CD8-positive, alpha-beta memory T cell (primary cell): Measurements from ENCODE around the gene ILRUN. TPM values are rescaled to one million over a fixed set of nuclear protein-coding genes. Genes with fewer than 3 reads are reported as not detected.
"Not testable (repeated sequence)": the region's sequence is repeated elsewhere in the genome, so short reads cannot be mapped to it uniquely, and the experiment has no call there.

ENCODE experiments used
- CTCF ChIA-PET: fragments of 350-600 bp; sonication (Branson Sonifier 250); formaldehyde crosslinking; loops from one replicate; lab custom pipeline; 2021; ENCODE audit warnings: antibody characterized with exemption; lab: Charles Lee
- POLR2A ChIA-PET: fragments of 350-600 bp; sonication (Branson Sonifier 250); formaldehyde crosslinking; loops from one replicate; lab custom pipeline; 2021; ENCODE audit warnings: antibody characterized with exemption; lab: Charles Lee
- DNase-seq, 5 donors: peaks; one replicate each; pipeline versions ENCODE4 v3.0.0 to v3.0.0-alpha.2; 2020 to 2022; ENCODE audit warnings: mixed read lengths in 1 of 5
- H3K27ac ChIP-seq: one replicate; pipeline ENCODE4 v1.7.0; 2013; ENCODE audit warnings: low read depth, mild to moderate bottlenecking, low read length, moderate library complexity
- H3K27me3 ChIP-seq: 2 replicates; pipeline ENCODE4 v1.7.0; 2013; ENCODE audit warnings: low read length, mild to moderate bottlenecking; ENCODE audit not compliant: insufficient read depth, poor library complexity, severe bottlenecking
- H3K36me3 ChIP-seq: 2 replicates; pipeline ENCODE4 v1.7.0; 2013; ENCODE audit warnings: mild to moderate bottlenecking, low read length, moderate library complexity; ENCODE audit not compliant: insufficient read depth
- H3K4me1 ChIP-seq: 2 replicates; pipeline ENCODE4 v1.7.0; 2013; ENCODE audit warnings: mild to moderate bottlenecking, low read length, moderate library complexity; ENCODE audit not compliant: insufficient read depth
- H3K4me3 ChIP-seq: 2 replicates; pipeline ENCODE4 v1.7.0; 2013; ENCODE audit warnings: mild to moderate bottlenecking, low read length
- H3K9me3 ChIP-seq: 2 replicates; pipeline ENCODE4 v1.7.0; 2013; ENCODE audit warnings: mild to moderate bottlenecking, low read length
- H3K27ac Mint-ChIP-seq, 8 donors: one replicate each; pipeline ENCODE4 v1.8.0; 2020 to 2021; ENCODE audit warnings: mixed read lengths in 8 of 8, mild to moderate bottlenecking in 6 of 8, inconsistent platforms in 3 of 8, moderate library complexity in 3 of 8
- H3K27me3 Mint-ChIP-seq, 2 donors: one replicate each; pipeline ENCODE4 v1.8.0; 2020 to 2021; ENCODE audit warnings: mixed read lengths in 2 of 2, mild to moderate bottlenecking in 1 of 2, moderate library complexity in 1 of 2
- H3K36me3 Mint-ChIP-seq, 3 donors: one replicate each; pipeline ENCODE4 v1.8.0; 2020 to 2021; ENCODE audit warnings: mixed read lengths in 3 of 3, inconsistent platforms in 1 of 3, mild to moderate bottlenecking in 1 of 3
- H3K4me1 Mint-ChIP-seq, 3 donors: one replicate each; pipeline ENCODE4 v1.8.0; 2020 to 2021; ENCODE audit warnings: mixed read lengths in 3 of 3, inconsistent platforms in 1 of 3, mild to moderate bottlenecking in 1 of 3
- H3K4me3 Mint-ChIP-seq, 7 donors: one replicate each; pipeline ENCODE4 v1.8.0; 2020 to 2021; ENCODE audit warnings: mixed read lengths in 7 of 7, mild to moderate bottlenecking in 6 of 7, moderate library complexity in 4 of 7, inconsistent platforms in 2 of 7
- H3K9me3 Mint-ChIP-seq, 5 donors: one replicate each; pipeline ENCODE4 v1.8.0; 2020 to 2022; ENCODE audit warnings: mixed read lengths in 5 of 5, mild to moderate bottlenecking in 3 of 5, moderate library complexity in 2 of 5, inconsistent platforms in 1 of 5
- polyA plus RNA-seq: library from polyadenylated mRNA; unstranded; fragments of 300-500 nt; fragmentation: Illumina TruSeq; gene quantifications from one replicate; pipeline ENCODE4 v1.2.3, GENCODE V29; 2021
- total RNA-seq, 2 experiments: library from RNA; stranded (reverse); gene quantifications; one replicate each; pipeline ENCODE4 v1.2.3, GENCODE V29; 2021

The ILRUN gene
- total RNA-seq (10 to 100 TPM; 53.3 to 61.9 TPM), polyA plus RNA-seq (18.8 TPM)

DNA sequence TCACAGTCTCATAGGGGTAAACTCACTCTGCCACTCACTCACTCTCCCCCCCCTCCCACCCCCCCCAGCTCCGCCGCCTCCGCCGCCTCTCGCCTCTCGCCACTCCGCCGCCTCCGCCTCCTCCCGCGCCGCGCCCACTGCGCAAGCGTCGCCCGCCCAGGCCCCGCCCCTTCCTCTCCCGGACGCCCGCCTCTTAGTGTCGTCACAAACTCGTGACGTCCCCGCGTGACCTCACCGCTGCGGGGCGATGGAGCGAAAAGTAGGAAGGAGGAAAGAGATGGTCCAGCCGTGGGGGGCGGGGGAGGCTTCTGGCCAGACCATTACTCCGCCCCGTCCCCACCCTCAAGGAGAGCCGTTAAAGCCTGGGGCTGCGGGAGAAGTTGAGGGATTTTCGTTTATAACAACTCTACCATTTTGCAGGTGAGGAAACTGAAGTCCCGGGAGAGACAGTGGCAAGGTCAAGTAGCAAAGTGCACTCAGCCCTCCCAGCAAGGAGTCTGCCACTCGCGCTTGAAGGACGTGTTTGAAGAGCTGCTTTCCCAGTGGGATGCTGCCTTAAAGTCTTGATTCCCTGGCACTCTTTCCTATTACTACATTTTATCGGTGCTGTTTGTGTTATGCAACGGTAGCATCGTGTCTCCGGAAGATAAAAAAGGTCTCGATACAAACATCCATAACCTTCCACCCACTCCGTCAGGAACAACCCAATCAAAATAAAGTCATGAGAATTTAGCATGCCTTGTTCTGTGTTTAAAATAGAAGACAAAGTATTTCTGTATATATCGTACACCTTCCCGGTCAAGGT is at the start of gene ILRUN:
Gene ILRUN (minus strand): TSS at position 29 of the 805 bp plus-strand sequence. CDS start 164 bp downstream, outside the sequence.
- peaks cover 0 to 14% (median 0%) of the 10 kb centered on the region in 3 donors for H3K36me3 Mint-ChIP-seq
- Histone ChIP-seq H3K9me3 (no peaks in the 10 kb centered on the region), H3K27ac (peak within 1 kb of the TSS; percentile 96), H3K36me3 (no peaks in the 10 kb centered on the region), H3K4me3 (peak within 1 kb of the TSS; percentile 99), H3K27me3 (no peaks in the 10 kb centered on the region), H3K4me1 (peaks cover 23% of the 10 kb centered on the region)
- peak within 1 kb of the TSS; percentile 95 to 100 (median 100) for H3K27ac Mint-ChIP-seq
- peaks cover 41 to 54% (median 53%) of the 10 kb centered on the region in 3 donors for H3K4me1 Mint-ChIP-seq
- ChIA-PET POLR2A (interaction anchor here (0.6 to 1.6 kb wide), 7 partner anchors 24 to 514 kb away, joined by 3 to 9 read pairs (median 4); no protein-coding TSS in a partner anchor), CTCF (interaction anchor here (0.9 to 1.5 kb wide), 3 partner anchors 10 to 40 kb away, joined by 3 to 8 read pairs (median 6); no protein-coding TSS in a partner anchor)
- H3K9me3 Mint-ChIP-seq, result no peaks in the 10 kb centered on the region
- peak within 1 kb of the TSS; percentile 94 to 100 (median 97) for H3K4me3 Mint-ChIP-seq
- DNase-seq, result peak; percentile 92 to 98 (median 95)
- H3K27me3 Mint-ChIP-seq, result no peaks in the 10 kb centered on the region

DNA sequence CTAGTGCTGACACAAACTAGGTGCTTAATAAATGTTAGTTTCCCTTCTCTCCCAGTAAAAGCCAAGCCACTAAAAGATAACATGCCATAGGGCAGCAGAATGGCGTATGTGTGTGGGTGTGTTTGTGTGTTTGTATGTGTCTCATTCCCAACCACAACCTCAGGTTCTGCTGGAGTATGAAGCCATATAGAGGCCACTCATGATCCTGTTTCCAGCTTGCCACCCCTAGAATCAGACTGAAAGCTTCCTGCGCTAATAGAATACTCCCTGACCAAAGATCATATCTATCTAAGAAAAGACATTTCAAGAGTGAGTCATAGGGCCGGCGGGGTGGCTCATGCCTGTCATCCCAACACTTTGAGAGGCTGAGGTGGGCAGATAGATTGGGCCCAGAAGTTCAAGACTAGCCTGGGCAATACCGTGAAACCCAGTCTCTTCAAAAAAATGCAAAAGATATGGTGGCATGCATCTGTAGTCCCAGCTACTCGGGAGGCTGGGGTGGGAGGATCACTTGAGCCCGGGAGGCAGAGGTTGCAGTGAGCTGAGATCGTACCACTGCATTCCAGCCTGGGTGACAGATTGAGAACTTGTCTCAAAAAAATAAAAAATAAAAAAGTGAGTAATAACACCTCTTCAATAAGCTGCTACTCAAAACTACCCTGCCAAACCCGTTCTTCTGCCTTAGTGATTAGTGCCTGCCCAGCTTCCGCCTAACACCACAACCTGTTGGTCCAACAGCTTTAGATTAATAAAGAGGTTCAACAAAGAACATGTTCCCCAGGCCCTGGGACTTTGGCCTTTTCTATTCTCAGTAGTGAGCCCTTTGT is 48.9 kb upstream of the ILRUN start:
- Mint-ChIP-seq H3K27ac (no peak overlapping the region), H3K36me3 (no peaks in the 10 kb centered on the region), H3K4me1 (no peaks in the 10 kb centered on the region), H3K9me3 (no peaks in the 10 kb centered on the region), H3K27me3 (no peaks in the 10 kb centered on the region), H3K4me3 (no peak overlapping the region)
- H3K4me3 ChIP-seq, result no peak overlapping the region
- ChIA-PET POLR2A (no interaction called here), CTCF (interaction anchor here (1.3 to 1.7 kb wide), 2 partner anchors 8 to 58 kb away, joined by 3 to 4 read pairs; no protein-coding TSS in a partner anchor)
- H3K27me3 ChIP-seq, result no peaks in the 10 kb centered on the region
- H3K9me3 ChIP-seq, result no peaks in the 10 kb centered on the region
- no peaks in the 10 kb centered on the region for H3K36me3 ChIP-seq
- no peaks in the 10 kb centered on the region for H3K4me1 ChIP-seq
- no peak overlapping the region for H3K27ac ChIP-seq
- DNase-seq, result no peak

DNA sequence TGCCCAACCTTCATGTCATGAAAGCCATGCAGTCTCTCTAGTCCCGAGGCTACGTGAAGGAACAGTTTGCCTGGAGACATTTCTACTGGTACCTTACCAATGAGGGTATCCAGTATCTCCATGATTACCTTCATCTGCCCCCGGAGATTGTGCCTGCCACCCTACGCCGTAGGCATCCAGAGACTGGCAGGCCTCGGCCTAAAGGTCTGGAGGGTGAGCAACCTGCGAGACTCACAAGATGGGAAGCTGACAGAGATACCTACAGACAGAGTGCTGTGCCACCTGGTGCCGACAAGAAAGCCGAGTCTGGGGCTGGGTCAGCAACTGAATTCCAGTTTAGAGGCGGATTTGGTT is 47.7 kb upstream of the ILRUN start:
- H3K9me3 Mint-ChIP-seq, H3K4me1 Mint-ChIP-seq, DNase-seq, H3K4me1 ChIP-seq, H3K4me3 ChIP-seq, H3K4me3 Mint-ChIP-seq, H3K27ac ChIP-seq, CTCF ChIA-PET, H3K36me3 ChIP-seq, H3K9me3 ChIP-seq, POLR2A ChIA-PET, H3K36me3 Mint-ChIP-seq, H3K27me3 Mint-ChIP-seq, H3K27me3 ChIP-seq: not testable (repeated sequence)
- peak overlapping the region in 1 of 8 donors; percentile 43 for H3K27ac Mint-ChIP-seq

DNA sequence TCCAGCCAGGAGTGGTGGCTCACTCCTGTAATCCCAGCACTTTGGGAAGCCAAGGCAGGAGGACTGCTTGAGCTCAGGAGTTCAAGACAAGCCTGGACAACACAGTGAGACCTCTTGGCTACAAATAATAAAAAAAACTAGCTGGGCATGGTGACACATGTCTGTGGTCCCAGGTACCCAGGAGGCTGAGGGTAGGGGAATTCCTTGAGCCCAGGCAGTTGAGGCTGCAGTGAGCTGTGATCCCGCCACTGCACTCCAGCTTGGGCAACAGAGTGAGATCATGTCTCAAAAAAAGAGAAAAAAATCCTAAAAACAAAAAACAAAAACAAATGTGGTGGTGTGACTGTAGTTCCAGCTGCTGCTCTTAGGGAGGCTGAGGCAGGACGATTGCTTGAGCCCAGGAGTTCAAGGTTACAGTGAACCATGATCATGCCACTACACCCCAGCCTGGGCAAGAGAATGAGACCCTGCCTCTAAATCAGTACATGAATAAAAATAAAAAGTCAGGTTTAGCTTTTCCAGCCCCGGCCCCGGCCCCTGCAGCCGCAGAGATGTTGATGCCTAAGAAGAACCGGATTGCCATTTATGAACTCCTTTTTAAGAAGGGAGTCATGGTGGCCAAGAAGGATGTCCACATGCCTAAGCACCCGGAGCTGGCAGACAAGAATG is 47.2 kb upstream of the ILRUN start:
- Histone ChIP-seq H3K9me3 (no peaks in the 10 kb centered on the region), H3K27ac (no peak overlapping the region), H3K4me1 (no peaks in the 10 kb centered on the region), H3K36me3 (no peaks in the 10 kb centered on the region), H3K27me3 (no peaks in the 10 kb centered on the region), H3K4me3 (no peak overlapping the region)
- ChIA-PET CTCF (no interaction called here), POLR2A (no interaction called here)
- no peaks in the 10 kb centered on the region for H3K36me3 Mint-ChIP-seq
- no peak overlapping the region for H3K4me3 Mint-ChIP-seq
- H3K27me3 Mint-ChIP-seq, result peaks cover 0 to 1% of the 10 kb centered on the region in 2 donors
- no peaks in the 10 kb centered on the region for H3K9me3 Mint-ChIP-seq
- no peak for DNase-seq
- H3K4me1 Mint-ChIP-seq, result no peaks in the 10 kb centered on the region
- no peak overlapping the region for H3K27ac Mint-ChIP-seq

DNA sequence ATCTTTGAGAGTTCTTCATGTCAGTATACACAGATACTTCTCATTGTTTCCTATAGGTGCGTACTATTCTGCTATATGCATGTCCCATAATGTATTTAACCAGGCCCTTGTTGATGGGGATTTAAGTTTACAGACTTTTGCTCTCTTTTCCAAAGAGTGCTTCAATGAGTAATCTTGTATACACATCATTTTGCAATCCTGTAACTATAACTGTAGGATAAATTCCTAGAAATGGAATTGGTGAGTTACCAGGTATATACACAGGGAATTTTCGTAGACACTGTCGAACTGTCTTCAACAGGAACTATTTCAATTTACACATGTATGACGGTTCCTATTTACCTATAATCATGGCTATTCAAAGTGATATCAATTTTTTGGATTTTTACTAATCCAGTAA is 45.5 kb upstream of the ILRUN start:
- Histone ChIP-seq H3K9me3 (no peaks in the 10 kb centered on the region), H3K4me1 (no peaks in the 10 kb centered on the region), H3K4me3 (no peak overlapping the region), H3K36me3 (no peaks in the 10 kb centered on the region), H3K27me3 (no peaks in the 10 kb centered on the region), H3K27ac (no peak overlapping the region)
- Mint-ChIP-seq H3K4me1 (no peaks in the 10 kb centered on the region), H3K4me3 (no peak overlapping the region), H3K27ac (no peak overlapping the region), H3K27me3 (peaks cover 0 to 1% of the 10 kb centered on the region in 2 donors), H3K9me3 (no peaks in the 10 kb centered on the region), H3K36me3 (no peaks in the 10 kb centered on the region)
- ChIA-PET POLR2A (no interaction called here), CTCF (no interaction called here)
- no peak for DNase-seq

DNA sequence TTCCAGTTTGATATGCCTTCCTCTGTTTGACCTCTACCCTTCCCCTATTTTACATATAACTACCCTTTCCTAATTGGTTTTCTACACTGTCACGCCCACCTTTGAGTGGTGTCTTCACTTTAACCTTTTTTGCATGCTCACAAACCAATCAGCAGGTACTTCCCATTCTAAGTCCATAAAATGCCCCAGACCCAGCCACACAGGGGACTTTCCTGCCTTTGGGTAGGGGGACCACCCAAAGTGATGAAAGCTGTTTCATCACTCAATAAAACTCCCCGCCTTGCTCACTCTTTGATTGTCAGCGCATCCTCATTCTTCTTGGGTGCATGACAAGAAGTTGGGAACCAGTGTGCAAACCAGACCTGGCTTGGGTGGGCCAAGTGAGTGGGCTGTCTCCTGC is 40.3 kb upstream of the ILRUN start:
- Histone ChIP-seq H3K27ac (no peak overlapping the region), H3K4me3 (no peak overlapping the region), H3K9me3 (no peaks in the 10 kb centered on the region), H3K27me3 (no peaks in the 10 kb centered on the region), H3K4me1 (no peaks in the 10 kb centered on the region), H3K36me3 (no peaks in the 10 kb centered on the region)
- CTCF ChIA-PET, result no interaction called here
- DNase-seq, result no peak
- Mint-ChIP-seq H3K36me3 (no peaks in the 10 kb centered on the region), H3K27ac (peak overlapping the region in 1 of 8 donors; percentile 34), H3K4me1 (no peaks in the 10 kb centered on the region), H3K9me3 (no peaks in the 10 kb centered on the region), H3K27me3 (peaks cover 0 to 1% of the 10 kb centered on the region in 2 donors), H3K4me3 (no peak overlapping the region)
- POLR2A ChIA-PET, result no interaction called here

DNA sequence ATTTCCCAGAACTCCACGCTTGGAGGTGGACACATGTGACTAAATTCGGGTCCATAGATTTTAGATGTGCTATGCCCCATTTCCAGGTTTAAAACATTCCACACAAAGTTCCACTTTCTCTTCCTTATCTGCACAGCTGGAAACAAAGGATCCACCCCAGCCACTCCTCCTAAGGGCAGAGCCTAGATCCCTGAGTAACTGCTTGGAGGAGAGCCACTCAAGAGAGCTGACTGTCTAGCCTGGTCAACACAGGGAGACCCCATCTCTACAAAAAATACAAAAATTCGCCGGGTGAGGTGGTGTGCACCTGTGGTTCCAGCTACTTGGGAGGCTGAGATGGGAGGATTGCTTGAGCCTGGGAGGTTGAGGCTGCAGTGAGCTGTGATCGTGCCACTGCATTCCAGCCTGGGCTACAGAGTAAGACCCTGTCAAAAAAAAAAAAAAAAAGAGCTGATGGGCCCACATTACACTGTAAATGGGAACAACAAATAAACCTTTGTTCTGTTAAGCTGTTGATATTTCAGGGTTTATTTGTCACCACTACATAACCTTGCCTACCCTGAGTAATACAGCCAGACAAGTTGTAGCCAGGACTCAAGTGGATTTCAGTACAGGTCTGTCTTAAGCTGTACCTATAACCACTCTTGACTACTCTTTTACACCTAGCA is 35.0 kb upstream of the ILRUN start:
- Histone ChIP-seq H3K27ac (no peak overlapping the region), H3K4me1 (no peaks in the 10 kb centered on the region), H3K27me3 (no peaks in the 10 kb centered on the region), H3K9me3 (no peaks in the 10 kb centered on the region), H3K36me3 (no peaks in the 10 kb centered on the region), H3K4me3 (no peak overlapping the region)
- Mint-ChIP-seq H3K4me1 (no peaks in the 10 kb centered on the region), H3K4me3 (no peak overlapping the region), H3K27ac (no peak overlapping the region), H3K27me3 (no peaks in the 10 kb centered on the region), H3K9me3 (no peaks in the 10 kb centered on the region), H3K36me3 (no peaks in the 10 kb centered on the region)
- POLR2A ChIA-PET, result no interaction called here
- CTCF ChIA-PET, result no interaction called here
- no peak for DNase-seq
